IMR-90 (cell line): Measurements from ENCODE around the gene MAST3. TPM values are rescaled to one million over a fixed set of nuclear protein-coding genes. Genes with fewer than 3 reads are reported as not detected.

Experiments used
- ATAC-seq: fragments of 200-7000 bp; cut with Tn5 transposase; 2 replicates; pipeline ENCODE4 v1.9.1; 2020; ENCODE audit warnings: low read depth, mild to moderate bottlenecking, moderate library complexity
- BruUV-seq: library from RNA; stranded (reverse); fragments of 400-500 nt; replicated peaks from 2 replicates; lab custom pipeline; 2021; lab: Mats Ljungman, UMichigan
- CTCF ChIA-PET: fragments of 300-600 bp; formaldehyde crosslinking; extraction: SDS; loops from one replicate; lab custom pipeline; 2021; ENCODE audit warnings: antibody characterized with exemption; lab: Yijun Ruan, JAX
- POLR2A ChIA-PET: fragments of 300-600 bp; sonication (Branson Sonifier 250); formaldehyde crosslinking; loops from one replicate; lab custom pipeline; 2022; ENCODE audit warnings: antibody characterized with exemption; ENCODE audit not compliant: unreplicated experiment; lab: Charles Lee
- DNase-seq: peaks from one replicate; pipeline ENCODE4 v3.0.0; 2013
- H2AFZ ChIP-seq: replicated peaks from 2 replicates; pipeline ENCODE3; 2013; ENCODE audit warnings: low read length, mild to moderate bottlenecking; ENCODE audit not compliant: poor library complexity
- H2AK5ac ChIP-seq: 2 replicates; pipeline ENCODE4 v1.6.1; 2013; ENCODE audit warnings: low read depth, low read length, inconsistent platforms
- H2AK9ac ChIP-seq: replicated peaks from 2 replicates; pipeline ENCODE3; 2013; ENCODE audit warnings: mild to moderate bottlenecking, low read depth, low read length, moderate library complexity; ENCODE audit not compliant: poor library complexity
- H2BK120ac ChIP-seq: 2 replicates; pipeline ENCODE4 v1.6.1; 2013; ENCODE audit warnings: low read depth, low read length, inconsistent platforms
- H2BK15ac ChIP-seq: 3 replicates; pipeline ENCODE4 v1.6.1; 2013; ENCODE audit warnings: low read depth, low read length, inconsistent platforms
- H2BK20ac ChIP-seq: 2 replicates; pipeline ENCODE4 v1.6.1; 2013; ENCODE audit warnings: low read depth, mild to moderate bottlenecking, inconsistent platforms, low read length, moderate library complexity
- H2BK5ac ChIP-seq: 2 replicates; pipeline ENCODE4 v1.6.1; 2013; ENCODE audit warnings: mild to moderate bottlenecking, low read depth, low read length, inconsistent platforms; ENCODE audit not compliant: poor library complexity, severe bottlenecking
- H3K14ac ChIP-seq: replicated peaks from 2 replicates; pipeline ENCODE4 v1.6.1; 2013; ENCODE audit warnings: low read depth, low read length, inconsistent platforms
- H3K18ac ChIP-seq: 2 replicates; pipeline ENCODE4 v1.6.1; 2013; ENCODE audit warnings: low read depth, low read length, control low read depth
- H3K23ac ChIP-seq: 2 replicates; pipeline ENCODE4 v1.6.1; 2013; ENCODE audit warnings: low read depth, low read length, inconsistent platforms
- H3K27ac ChIP-seq: 2 replicates; pipeline ENCODE4 v1.5.1; 2013; ENCODE audit warnings: mild to moderate bottlenecking, control low read depth, low read length; ENCODE audit not compliant: insufficient read depth
- H3K27me3 ChIP-seq: 2 replicates; pipeline ENCODE4 v1.6.1; 2013; ENCODE audit warnings: low read length; ENCODE audit not compliant: control insufficient read depth, insufficient read depth
- H3K36me3 ChIP-seq: 2 replicates; pipeline ENCODE4 v1.6.1; 2013; ENCODE audit warnings: low read length, mixed read lengths; ENCODE audit not compliant: control insufficient read depth, insufficient read depth
- H3K4ac ChIP-seq: 2 replicates; pipeline ENCODE4 v1.6.1; 2013; ENCODE audit warnings: low read depth, low read length, inconsistent platforms
- H3K4me1 ChIP-seq: 2 replicates; pipeline ENCODE4 v1.6.1; 2013; ENCODE audit warnings: low read length, mixed read lengths; ENCODE audit not compliant: control insufficient read depth, insufficient read depth
- H3K4me2 ChIP-seq: 2 replicates; pipeline ENCODE4 v1.6.1; 2013; ENCODE audit warnings: low read depth, mild to moderate bottlenecking, control low read depth, low read length, moderate library complexity
- H3K4me3 ChIP-seq: 2 replicates; pipeline ENCODE4 v1.5.1; 2013; ENCODE audit warnings: low read depth, mild to moderate bottlenecking, control low read depth, low read length, moderate library complexity; ENCODE audit not compliant: insufficient read depth
- H3K56ac ChIP-seq: 2 replicates; pipeline ENCODE4 v1.6.1; 2013; ENCODE audit warnings: low read length, inconsistent platforms; ENCODE audit not compliant: insufficient read depth; ENCODE audit errors: extremely low read depth
- H3K79me1 ChIP-seq, 2 experiments: 2 replicates each; pipeline ENCODE4 v1.6.1; 2013; ENCODE audit warnings: low read length in 2 of 2, inconsistent platforms in 1 of 2, low read depth in 1 of 2
- H3K9ac ChIP-seq: 2 replicates; pipeline ENCODE4 v1.6.1; 2013; ENCODE audit warnings: low read depth, low read length, control low read depth
- H3K9me1 ChIP-seq: 2 replicates; pipeline ENCODE4 v1.6.1; 2013; ENCODE audit warnings: low read length, inconsistent platforms; ENCODE audit not compliant: insufficient read depth
- H3K9me3 ChIP-seq: 2 replicates; pipeline ENCODE4 v1.6.1; 2013; ENCODE audit warnings: low read length; ENCODE audit not compliant: control insufficient read depth, insufficient read depth
- H4K20me1 ChIP-seq: 2 replicates; pipeline ENCODE4 v1.6.1; 2013; ENCODE audit warnings: low read length, inconsistent platforms; ENCODE audit not compliant: insufficient read depth
- H4K5ac ChIP-seq: 2 replicates; pipeline ENCODE4 v1.6.1; 2013; ENCODE audit warnings: mild to moderate bottlenecking, low read depth, low read length, control low read depth
- H4K8ac ChIP-seq, 2 experiments: 2 replicates each; pipeline ENCODE4 v1.6.1; 2013; ENCODE audit warnings: low read depth in 2 of 2, low read length in 2 of 2, control low read depth in 1 of 2, inconsistent platforms in 1 of 2
- H4K91ac ChIP-seq: 2 replicates; pipeline ENCODE4 v1.6.1; 2013; ENCODE audit warnings: low read depth, low read length, inconsistent platforms; ENCODE audit not compliant: insufficient read depth
- BHLHE40 ChIP-seq: fragments of 150-350 bp; IDR thresholded peaks from 2 replicates; pipeline ENCODE4 v1.6.1; 2016; ENCODE audit warnings: mild to moderate bottlenecking, low read depth, low read length
- CEBPB ChIP-seq: IDR thresholded peaks from 2 replicates; pipeline ENCODE4 v1.6.1; 2012; ENCODE audit warnings: low read depth, low read length, improper control_type of control experiment
- CHD1 ChIP-seq: IDR thresholded peaks from 2 replicates; pipeline ENCODE4 v1.6.1; 2012; ENCODE audit warnings: low read depth, low read length, improper control_type of control experiment
- MAZ ChIP-seq: IDR thresholded peaks from 2 replicates; pipeline ENCODE4 v1.6.1; 2012; ENCODE audit warnings: low read depth, mild to moderate bottlenecking, low read length, improper control_type of control experiment, moderate library complexity, borderline replicate concordance
- MXI1 ChIP-seq: IDR thresholded peaks from 2 replicates; pipeline ENCODE4 v1.6.1; 2012; ENCODE audit warnings: low read depth, mild to moderate bottlenecking, low read length, moderate library complexity, borderline replicate concordance
- NFE2L2 ChIP-seq: fragments of 150-350 bp; IDR thresholded peaks from 2 replicates; pipeline ENCODE4 v1.6.1; 2016; ENCODE audit warnings: low read depth, mild to moderate bottlenecking, low read length
- POLR2A ChIP-seq: IDR thresholded peaks from 2 replicates; pipeline ENCODE4 v1.6.1; 2012; ENCODE audit warnings: mild to moderate bottlenecking, low read depth, low read length
- RCOR1 ChIP-seq: IDR thresholded peaks from 2 replicates; pipeline ENCODE4 v1.6.1; 2012; ENCODE audit warnings: mild to moderate bottlenecking, low read length, improper control_type of control experiment; ENCODE audit not compliant: insufficient replicate concordance
- RFX5 ChIP-seq: IDR thresholded peaks from 2 replicates; pipeline ENCODE4 v1.8.0; 2012; ENCODE audit warnings: low read depth, mild to moderate bottlenecking, low read length, moderate library complexity
- SMC3 ChIP-seq: fragments of 150-350 bp; IDR thresholded peaks from 2 replicates; pipeline ENCODE4 v1.6.1; 2016; ENCODE audit warnings: low read depth, mild to moderate bottlenecking, antibody characterized with exemption, low read length, moderate library complexity
- WGBS, 2 experiments: methylation state at CpG; one replicate each; pipeline versions ENCODE4 v1.1.5 to v1.1.7; 2013; ENCODE audit warnings: missing lambda C conversion rate in 2 of 2; ENCODE audit not compliant: insufficient read length in 1 of 2; ENCODE audit errors: extremely low coverage in 2 of 2; 5-methylcytosine and 5-hydroxymethylcytosine counted together
- dilution Hi-C: fragments of 300-500 bp; cut with HindIII; formaldehyde crosslinking; loops from one replicate; pipeline ENCODE4 v1.14.3; 2018; ENCODE audit warnings: low sequenced_read_pairs; ENCODE audit not compliant: unreplicated experiment
- in situ Hi-C: fragments of 300-500 bp; cut with MboI; formaldehyde crosslinking; loops from 3 replicates; pipeline ENCODE4 v1.14.3; 2019; ENCODE audit warnings: low sequenced_read_pairs, inconsistent platforms, mixed read lengths
- intact Hi-C: fragments of 100-400 bp; cut with micrococcal nuclease; formaldehyde crosslinking; loops from 2 replicates; pipeline ENCODE4 v1.10.0; 2022
- polyA plus RNA-seq, 3 experiments: library from polyadenylated mRNA; depleted of rRNA; stranded (reverse); fragments of >200 nt; gene quantifications; 2 replicates each; pipeline ENCODE4 v1.2.3, GENCODE V29; 2012; ENCODE audit warnings: low replicate concordance in 1 of 3
- total RNA-seq: library from RNA; depleted of rRNA; stranded (reverse); fragments of >200 nt; gene quantifications from 2 replicates; pipeline ENCODE4 v1.2.3, GENCODE V29; 2012
- TF ChIP-seq, protein P1 (sequence below): fragments of 150-350 bp; IDR thresholded peaks from 2 replicates; pipeline ENCODE4 v1.6.1; 2017; ENCODE audit warnings: mild to moderate bottlenecking, antibody characterized with exemption, low read length, low read depth

Gene MAST3
- total and polyA plus RNA-seq, 2 of the 4 experiments (the other 2 are of a cell fraction), result 1.3 to 4.3 TPM

DNA sequence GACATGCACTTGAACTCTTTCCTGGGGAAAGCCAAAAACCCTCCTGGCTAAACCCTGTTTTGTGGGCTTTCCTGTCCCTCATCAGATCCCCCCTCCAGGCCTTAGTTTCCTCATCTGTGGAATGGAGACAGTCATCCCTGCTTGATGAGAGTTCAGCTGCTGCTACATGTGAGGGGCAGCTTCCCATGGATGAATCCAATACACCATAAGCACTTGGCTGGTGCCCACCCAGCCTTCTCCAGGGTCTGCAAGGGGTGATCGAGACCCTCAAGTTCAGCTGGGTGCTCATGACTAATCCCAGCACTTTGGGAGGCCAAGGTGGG lies 32.4 kb upstream of the MAST3 start:
- ChIA-PET POLR2A (no interaction called here), CTCF (no interaction called here)
- Histone ChIP-seq H4K20me1 (no peaks in the 10 kb centered on the region), H3K27ac (no peak overlapping the region), H4K5ac (no peak overlapping the region), H2AK9ac (no peak overlapping the region), H3K9me1 (no peaks in the 10 kb centered on the region), H3K14ac (no peak overlapping the region), H2AK5ac (no peak overlapping the region), H3K56ac (no peak overlapping the region), H3K9ac (no peak overlapping the region), H3K4ac (no peak overlapping the region), H3K4me3 (no peak overlapping the region), H3K18ac (no peak overlapping the region), H3K27me3 (peaks cover 16% of the 10 kb centered on the region), H3K23ac (no peak overlapping the region), H4K91ac (no peak overlapping the region), H4K8ac (no peak overlapping the region), H2BK15ac (no peak overlapping the region), H3K4me1 (no peaks in the 10 kb centered on the region), H3K79me1 (no peaks in the 10 kb centered on the region), H3K9me3 (0 out of 2 replicates have a peak, but pooled peaks cover 2% of the 10 kb centered on the region), H3K4me2 (no peak overlapping the region), H2BK5ac (no peak overlapping the region), H2BK20ac (no peak overlapping the region), H2BK120ac (no peak overlapping the region), H2AFZ (no peak overlapping the region), H3K36me3 (no peaks in the 10 kb centered on the region)
- WGBS, 2 experiments, result no CpG with 5 or more reads among the region's 1 CpG
- no TSS peak for BruUV-seq
- TF ChIP-seq RCOR1 (no peak), SMC3 (no peak), POLR2A (no peak), CEBPB (no peak), CHD1 (no peak), MAZ (no peak), BHLHE40 (no peak), NFE2L2 (no peak), MXI1 (no peak), RFX5 (no peak)
- TF ChIP-seq, protein P1, sequence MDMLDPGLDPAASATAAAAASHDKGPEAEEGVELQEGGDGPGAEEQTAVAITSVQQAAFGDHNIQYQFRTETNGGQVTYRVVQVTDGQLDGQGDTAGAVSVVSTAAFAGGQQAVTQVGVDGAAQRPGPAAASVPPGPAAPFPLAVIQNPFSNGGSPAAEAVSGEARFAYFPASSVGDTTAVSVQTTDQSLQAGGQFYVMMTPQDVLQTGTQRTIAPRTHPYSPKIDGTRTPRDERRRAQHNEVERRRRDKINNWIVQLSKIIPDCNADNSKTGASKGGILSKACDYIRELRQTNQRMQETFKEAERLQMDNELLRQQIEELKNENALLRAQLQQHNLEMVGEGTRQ, result no peak
- dilution Hi-C loops, result no loop called here
- in situ Hi-C loops, result loop anchor here (25.0 kb wide), 1 partner anchor 128 kb away; the partner anchor contains the start of gene CCDC124
- ATAC-seq (no peak), DNase-seq (no peak)
- intact Hi-C loops, result no loop called here
